Hindlimb muscle (tissue), 1 donor: Measurements from ENCODE around the gene NME8. TPM values are rescaled to one million over a fixed set of nuclear protein-coding genes. Genes with fewer than 3 reads are reported as not detected.
A peak's percentile ranks its signal among the peaks of the same experiment; 100 is the strongest.

ENCODE experiments used
- DNase-seq: peaks from one replicate; pipeline ENCODE4 v3.0.0-alpha.2; 2013
- polyA plus RNA-seq: library from polyadenylated mRNA; unstranded; fragments of 120-200 nt; gene quantifications from one replicate; pipeline ENCODE4 v1.2.1, GENCODE V29; 2013; ENCODE audit not compliant: insufficient read length

The NME8 gene
- polyA plus RNA-seq, 1 donor, result not detected

- DNase-seq, result peak; percentile 55
These were observed 94.7 kb downstream of the NME8 start for GRCh38 chr7:37942934-37943610.

- DNase-seq, result peak; percentile 55
These were observed 95.7 kb downstream of the NME8 start for GRCh38 chr7:37943905-37944736.

DNA sequence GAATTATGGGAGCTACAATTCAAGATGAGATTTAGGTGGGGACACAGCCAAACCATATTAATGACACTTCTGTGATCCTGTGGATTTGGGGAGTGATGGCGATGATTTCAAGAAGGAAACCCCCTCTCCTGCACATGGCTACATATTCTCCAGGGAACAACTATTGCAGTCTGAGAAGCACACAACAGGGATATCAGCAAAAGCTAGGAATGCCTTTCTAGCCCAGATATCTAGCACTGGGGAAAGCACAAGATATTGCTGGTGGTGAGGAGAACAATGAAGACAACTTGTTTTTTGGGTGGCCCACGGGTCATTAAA, 96.3 kb downstream of the NME8 start:
- no peak for DNase-seq

DNA sequence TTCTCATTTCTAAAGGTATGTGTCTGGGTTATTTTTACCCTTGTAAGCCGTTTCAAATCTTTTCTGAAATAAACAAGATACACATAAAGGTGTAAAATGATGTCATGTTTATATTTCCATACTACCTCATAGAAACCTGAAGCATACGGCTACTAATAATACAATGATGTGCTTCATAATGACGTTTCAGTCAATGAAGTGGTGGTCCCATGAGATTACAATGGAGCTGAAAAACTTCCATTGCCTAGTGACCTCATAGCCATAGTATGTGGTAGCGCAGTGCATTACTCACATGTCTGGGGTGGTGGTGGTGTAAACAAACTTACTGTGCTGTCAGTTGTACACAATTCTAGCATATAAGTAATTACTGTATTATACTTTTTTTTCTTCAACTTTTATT, 96.9 kb downstream of the NME8 start:
- DNase-seq, result no peak

DNA sequence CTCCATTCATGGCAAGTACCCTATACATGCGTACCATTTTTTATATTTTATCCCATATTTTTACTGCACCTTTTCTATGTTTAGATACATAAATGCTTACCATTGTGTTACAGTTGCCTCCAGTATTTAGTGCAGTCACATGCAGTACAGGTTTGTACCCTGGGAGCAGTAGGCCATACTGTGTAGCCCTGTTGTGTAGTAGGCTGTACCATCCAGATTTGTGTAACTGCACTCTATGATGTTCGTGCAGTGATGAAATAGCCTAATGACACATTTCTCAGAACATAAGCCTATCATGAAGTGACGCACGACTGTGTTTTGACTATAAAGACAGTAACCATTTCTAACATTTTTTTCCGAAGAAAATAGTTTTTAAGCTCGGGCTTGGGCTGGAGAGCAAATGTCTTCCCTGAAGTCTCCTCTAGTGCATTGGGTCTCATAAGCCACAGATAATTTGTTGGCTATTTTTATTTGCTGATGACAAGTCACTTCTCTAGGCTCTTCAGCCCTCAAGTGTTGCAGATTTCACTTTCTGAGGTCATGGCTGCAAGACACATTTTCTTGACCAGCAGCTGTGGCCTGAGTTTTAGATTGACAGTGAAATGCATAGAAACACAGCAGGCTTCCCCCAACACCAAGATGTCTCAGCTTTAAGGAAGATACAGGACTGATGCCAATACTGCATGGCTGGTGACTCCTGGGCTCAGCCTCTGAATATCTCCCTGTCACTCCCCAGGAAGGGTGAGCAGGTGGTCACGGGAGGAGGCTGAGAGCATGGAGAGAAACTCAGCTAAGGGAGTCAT, 98.9 kb downstream of the NME8 start:
- DNase-seq, result no peak

GRCh38 chr7:37947941-37948210, 99.5 kb downstream of the NME8 start:
- DNase-seq, result no peak

Other genes starting within 250 kb of the NME8 start
- gene GPR141, start 164.8 kb upstream of the NME8 start, polyA plus RNA-seq, result 0.28 TPM
- 7.8 TPM for gene SFRP4, start 68.2 kb downstream of the NME8 start, polyA plus RNA-seq
- 102 TPM for gene EPDR1, start 72.0 kb downstream of the NME8 start, polyA plus RNA-seq